ENCODE data around the gene MYOD1.

The MYOD1 gene

DNA sequence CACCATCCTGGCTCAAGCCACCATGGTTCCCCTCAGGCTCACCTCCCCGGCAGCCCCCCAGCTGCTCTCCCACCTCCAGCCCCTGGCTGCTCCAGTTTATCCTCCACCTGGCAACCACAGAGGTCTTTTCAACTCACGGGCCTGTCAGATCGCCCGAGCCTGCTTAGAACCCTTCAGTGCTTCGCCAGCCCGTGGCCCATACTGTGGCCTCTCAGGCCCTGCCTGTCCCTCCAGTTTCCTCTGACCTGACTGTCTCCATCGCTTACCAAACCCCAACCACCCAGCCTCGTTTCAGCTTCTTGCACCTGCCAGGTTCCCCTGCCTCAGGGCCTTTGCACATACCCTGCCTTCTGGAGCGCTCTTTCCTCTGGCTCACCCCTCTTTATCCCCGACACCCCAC is 22.1 kb downstream of the MYOD1 start:
- no peak for TF ChIP-seq JUND (IDR thresholded peaks at IDR 0.05; ENCODE audit: low read depth)
- no peak for DNase-seq (ENCODE audit: low read depth in 1 of 2, low spot score in 1 of 2)
- in situ Hi-C loops (cut with HindIII; ENCODE audit: low pct_unique_long_range_greater_than_20kb, low sequenced_read_pairs) = no loop called here

DNA sequence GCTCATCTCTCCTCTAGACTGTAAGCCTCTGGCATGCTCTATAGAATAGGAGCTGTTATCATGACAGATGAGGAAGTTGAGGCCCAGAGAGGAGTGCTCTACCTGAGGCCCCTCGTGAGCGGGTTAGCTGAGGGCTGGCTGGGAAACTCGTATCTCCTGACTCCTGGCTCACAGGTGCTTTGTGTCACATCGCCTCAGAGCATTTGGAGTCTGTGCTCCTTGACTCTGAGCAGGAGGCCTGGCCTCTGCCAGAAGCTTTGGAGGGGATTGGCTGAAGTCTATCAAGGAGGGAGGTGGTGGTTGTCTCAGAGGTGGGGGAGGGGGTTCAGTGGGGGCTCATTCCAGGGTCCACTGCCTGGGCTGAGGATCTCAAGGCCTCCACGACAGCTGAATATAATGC is 22.6 kb downstream of the MYOD1 start:
- no peak for TF ChIP-seq JUND (IDR thresholded peaks at IDR 0.05; ENCODE audit: low read depth)
- in situ Hi-C loops (cut with HindIII; ENCODE audit: low pct_unique_long_range_greater_than_20kb, low sequenced_read_pairs) = no loop called here
- DNase-seq (ENCODE audit: low read depth in 1 of 2, low spot score in 1 of 2) = no peak

GRCh38 chr11:17743026-17743807 is 23.8 kb downstream of the MYOD1 start:
- in situ Hi-C loops (cut with HindIII; ENCODE audit: low pct_unique_long_range_greater_than_20kb, low sequenced_read_pairs) = no loop called here
- TF ChIP-seq JUND (IDR thresholded peaks at IDR 0.05; ENCODE audit: low read depth) = no peak
- no peak for DNase-seq (ENCODE audit: low read depth in 1 of 2, low spot score in 1 of 2)

- no peak for TF ChIP-seq JUND (IDR thresholded peaks at IDR 0.05; ENCODE audit: low read depth)
- DNase-seq (ENCODE audit: low read depth in 1 of 2, low spot score in 1 of 2) = no peak
- in situ Hi-C loops (cut with HindIII; ENCODE audit: low pct_unique_long_range_greater_than_20kb, low sequenced_read_pairs) = no loop called here
Observed at GRCh38 chr11:17743808-17744119, 24.4 kb downstream of the MYOD1 start.

GRCh38 chr11:17744151-17744940 is 25.0 kb downstream of the MYOD1 start:
- no peak for TF ChIP-seq JUND (IDR thresholded peaks at IDR 0.05; ENCODE audit: low read depth)
- DNase-seq (ENCODE audit: low read depth in 1 of 2, low spot score in 1 of 2) = no peak

DNA sequence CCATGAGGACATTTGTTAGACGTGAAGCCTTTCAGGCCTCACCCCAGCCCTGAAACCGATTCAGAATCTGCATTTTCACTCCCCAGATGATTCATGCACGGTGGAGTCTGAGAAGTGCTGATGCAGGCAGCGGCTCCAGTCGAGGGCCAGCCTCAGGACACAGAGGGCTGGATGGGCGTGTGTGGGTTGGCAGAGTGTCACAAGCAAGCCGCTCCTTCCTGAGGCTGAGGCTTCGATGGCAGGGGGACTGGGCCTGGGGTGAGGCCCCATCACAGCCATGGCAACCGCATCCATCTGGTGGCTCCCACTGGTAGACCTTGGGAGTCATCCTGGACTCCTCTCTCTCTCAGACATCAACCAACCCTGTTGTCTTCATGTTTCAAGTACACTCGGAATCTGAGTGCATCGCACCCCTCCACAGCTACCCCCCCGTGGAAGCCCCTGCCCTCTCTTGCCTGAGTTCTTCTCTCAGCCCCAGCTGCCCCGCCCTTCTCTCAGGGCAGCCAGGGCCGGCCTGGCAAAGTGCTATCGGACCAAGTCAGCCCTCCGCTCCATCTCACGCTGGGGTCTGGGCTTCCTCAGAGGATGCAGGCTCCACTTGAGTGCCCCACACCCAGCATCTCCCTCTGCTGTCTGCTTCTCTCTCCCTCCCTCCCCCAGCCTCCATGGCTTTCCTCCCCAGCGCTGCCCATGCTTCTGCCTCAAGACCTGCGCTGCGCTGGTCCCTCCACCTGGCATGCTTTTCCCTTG is 25.8 kb downstream of the MYOD1 start:
- in situ Hi-C loops (cut with HindIII; ENCODE audit: low pct_unique_long_range_greater_than_20kb, low sequenced_read_pairs) = no loop called here
- DNase-seq (ENCODE audit: low read depth in 1 of 2, low spot score in 1 of 2) = no peak
- no peak for TF ChIP-seq JUND (IDR thresholded peaks at IDR 0.05; ENCODE audit: low read depth)

More at GRCh38 chr11:17744151-17744940, 25.0 kb downstream of the MYOD1 start:
- in situ Hi-C loops (cut with HindIII; ENCODE audit: low pct_unique_long_range_greater_than_20kb, low sequenced_read_pairs) = no loop called here

DNA sequence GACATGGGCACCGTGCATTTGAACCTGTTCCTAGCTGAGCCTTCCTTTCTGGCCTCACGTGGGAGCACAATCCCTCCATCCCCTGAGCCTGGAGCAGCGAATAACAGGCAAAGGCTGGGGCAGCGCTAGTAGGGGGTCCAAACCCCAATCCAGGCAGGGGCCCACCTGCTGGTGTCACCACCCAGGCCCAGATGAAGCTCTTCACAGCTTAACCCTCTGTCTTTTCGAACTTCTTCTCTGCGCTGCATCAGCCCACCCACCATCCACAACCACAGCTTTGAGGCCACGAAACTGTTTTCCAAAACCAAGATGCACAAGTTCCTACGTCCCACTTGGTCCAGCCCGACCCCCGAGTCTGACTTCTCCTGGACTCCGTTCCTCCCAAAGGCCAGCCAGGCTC is 26.7 kb downstream of the MYOD1 start:
- no peak for TF ChIP-seq JUND (IDR thresholded peaks at IDR 0.05; ENCODE audit: low read depth)
- in situ Hi-C loops (cut with HindIII; ENCODE audit: low pct_unique_long_range_greater_than_20kb, low sequenced_read_pairs) = no loop called here
- DNase-seq (ENCODE audit: low read depth in 1 of 2, low spot score in 1 of 2) = no peak

- no peak for DNase-seq (ENCODE audit: low read depth in 1 of 2, low spot score in 1 of 2)
- in situ Hi-C loops (cut with HindIII; ENCODE audit: low pct_unique_long_range_greater_than_20kb, low sequenced_read_pairs) = no loop called here
Observed at GRCh38 chr11:17747131-17747955, 28.0 kb downstream of the MYOD1 start.

GRCh38 chr11:17748044-17748443 is 28.7 kb downstream of the MYOD1 start:
- in situ Hi-C loops (cut with HindIII; ENCODE audit: low pct_unique_long_range_greater_than_20kb, low sequenced_read_pairs) = no loop called here

More at GRCh38 chr11:17747131-17747955, 28.0 kb downstream of the MYOD1 start:
- TF ChIP-seq JUND (IDR thresholded peaks at IDR 0.05; ENCODE audit: low read depth) = no peak

GRCh38 chr11:17748761-17749721 is 29.7 kb downstream of the MYOD1 start:
- in situ Hi-C loops (cut with HindIII; ENCODE audit: low pct_unique_long_range_greater_than_20kb, low sequenced_read_pairs) = no loop called here

More at GRCh38 chr11:17748044-17748443, 28.7 kb downstream of the MYOD1 start:
- TF ChIP-seq JUND (IDR thresholded peaks at IDR 0.05; ENCODE audit: low read depth) = no peak
- no peak for DNase-seq (ENCODE audit: low read depth in 1 of 2, low spot score in 1 of 2)

More at GRCh38 chr11:17748761-17749721, 29.7 kb downstream of the MYOD1 start:
- TF ChIP-seq JUND (IDR thresholded peaks at IDR 0.05; ENCODE audit: low read depth) = no peak
- no peak for DNase-seq (ENCODE audit: low read depth in 1 of 2, low spot score in 1 of 2)

Data from T47D (cell line).